SK-N-SH treated with all-trans-retinoic acid at 6 μM for 48 hours (cell line): ENCODE measurements around the gene DNAAF3.
A peak's percentile ranks its signal among the peaks of the same experiment; 100 is the strongest.

Experiments used
- ATAC-seq: fragments of 200-7000 bp; cut with Tn5 transposase; 3 replicates; pipeline ENCODE4 v1.9.1; 2020; ENCODE audit warnings: mild to moderate bottlenecking, moderate library complexity
- ARNTL ChIP-seq: fragments of 450-650 bp; formaldehyde crosslinking; IDR thresholded peaks from 2 replicates; pipeline ENCODE4 v1.5.0; 2020; ENCODE audit warnings: low read depth, mild to moderate bottlenecking, moderate library complexity, borderline replicate concordance
- BACH2 ChIP-seq: fragments of 250-450 bp; sonication (Bioruptor Pico); IDR thresholded peaks from 2 replicates; pipeline ENCODE4 v1.9.0; 2021; ENCODE audit warnings: mild to moderate bottlenecking, borderline replicate concordance
- CSDC2 ChIP-seq: fragments of 250-450 bp; sonication (Bioruptor Pico); IDR thresholded peaks from 2 replicates; pipeline ENCODE4 v1.5.0; 2020; ENCODE audit warnings: mild to moderate bottlenecking, moderate library complexity
- ESRRG ChIP-seq: fragments of 250-450 bp; sonication (Bioruptor Pico); IDR thresholded peaks from 2 replicates; pipeline ENCODE4 v1.6.1; 2021; ENCODE audit warnings: mild to moderate bottlenecking
- GLIS3 ChIP-seq: fragments of 250-450 bp; sonication (Bioruptor Pico); IDR thresholded peaks from 2 replicates; pipeline ENCODE4 v1.5.0; 2020; ENCODE audit warnings: mild to moderate bottlenecking, moderate library complexity
- ISL1 ChIP-seq: fragments of 250-450 bp; sonication (Bioruptor Pico); IDR thresholded peaks from 2 replicates; pipeline ENCODE4 v2.1.2; 2022; ENCODE audit warnings: mild to moderate bottlenecking, moderate library complexity
- RARB ChIP-seq: fragments of 250-450 bp; sonication (Bioruptor Pico); IDR thresholded peaks from 2 replicates; pipeline ENCODE4 v1.8.0; 2021; ENCODE audit warnings: mild to moderate bottlenecking, moderate library complexity
- TCF4 ChIP-seq: fragments of 250-450 bp; sonication (Bioruptor Pico); IDR thresholded peaks from 2 replicates; pipeline ENCODE4 v1.8.0; 2021; ENCODE audit warnings: mild to moderate bottlenecking, moderate library complexity, borderline replicate concordance
- TOX ChIP-seq: fragments of 250-450 bp; sonication (Bioruptor Pico); IDR thresholded peaks from 2 replicates; pipeline ENCODE4 v1.8.0; 2021; ENCODE audit warnings: mild to moderate bottlenecking, moderate library complexity, borderline replicate concordance
- TSHZ2 ChIP-seq: fragments of 250-450 bp; sonication (Bioruptor Pico); IDR thresholded peaks from 2 replicates; pipeline ENCODE4 v1.5.0; 2020; ENCODE audit warnings: mild to moderate bottlenecking, moderate library complexity
- ZC3H10 ChIP-seq: fragments of 250-450 bp; sonication (Bioruptor Pico); IDR thresholded peaks from 2 replicates; pipeline ENCODE4 v1.5.1; 2021; ENCODE audit warnings: mild to moderate bottlenecking, moderate library complexity
- ZFP3 ChIP-seq: fragments of 250-450 bp; sonication (Bioruptor Pico); IDR thresholded peaks from 2 replicates; pipeline ENCODE4 v1.5.0; 2020; ENCODE audit warnings: mild to moderate bottlenecking, moderate library complexity
- ZFP30 ChIP-seq: fragments of 450-650 bp; formaldehyde crosslinking; IDR thresholded peaks from 2 replicates; pipeline ENCODE4 v1.5.0; 2022; ENCODE audit warnings: mild to moderate bottlenecking, moderate library complexity
- ZNF565 ChIP-seq: fragments of 450-650 bp; formaldehyde crosslinking; conservative IDR thresholded peaks from 2 replicates; pipeline ENCODE4 v1.5.0; 2020; ENCODE audit warnings: low read depth, mild to moderate bottlenecking, moderate library complexity
- ZNF70 ChIP-seq: fragments of 450-650 bp; formaldehyde crosslinking; IDR thresholded peaks from 2 replicates; pipeline ENCODE4 v1.5.0; 2020; ENCODE audit warnings: mild to moderate bottlenecking, moderate library complexity
- ZNF8 ChIP-seq: fragments of 450-650 bp; formaldehyde crosslinking; IDR thresholded peaks from 2 replicates; pipeline ENCODE4 v1.5.0; 2020; ENCODE audit warnings: mild to moderate bottlenecking, moderate library complexity
- TF ChIP-seq, protein P1 (sequence below): fragments of 250-450 bp; sonication (Bioruptor Pico); IDR thresholded peaks from 2 replicates; pipeline ENCODE4 v1.8.0; 2021; ENCODE audit warnings: low read depth, mild to moderate bottlenecking, moderate library complexity, borderline replicate concordance
- TF ChIP-seq, protein P2 (sequence below): fragments of 250-450 bp; sonication (Bioruptor Pico); IDR thresholded peaks from 2 replicates; pipeline ENCODE4 v1.5.1; 2021; ENCODE audit warnings: mild to moderate bottlenecking, moderate library complexity
- TF ChIP-seq, protein P3 (sequence below): fragments of 250-450 bp; sonication (Bioruptor Pico); IDR thresholded peaks from 2 replicates; pipeline ENCODE4 v1.8.0; 2020; ENCODE audit warnings: mild to moderate bottlenecking, moderate library complexity, borderline replicate concordance
- TF ChIP-seq, protein P4 (sequence below): fragments of 250-450 bp; sonication (Bioruptor Pico); IDR thresholded peaks from 2 replicates; pipeline ENCODE4 v1.5.1; 2020; ENCODE audit warnings: low read depth, mild to moderate bottlenecking, moderate library complexity

Gene DNAAF3

DNA sequence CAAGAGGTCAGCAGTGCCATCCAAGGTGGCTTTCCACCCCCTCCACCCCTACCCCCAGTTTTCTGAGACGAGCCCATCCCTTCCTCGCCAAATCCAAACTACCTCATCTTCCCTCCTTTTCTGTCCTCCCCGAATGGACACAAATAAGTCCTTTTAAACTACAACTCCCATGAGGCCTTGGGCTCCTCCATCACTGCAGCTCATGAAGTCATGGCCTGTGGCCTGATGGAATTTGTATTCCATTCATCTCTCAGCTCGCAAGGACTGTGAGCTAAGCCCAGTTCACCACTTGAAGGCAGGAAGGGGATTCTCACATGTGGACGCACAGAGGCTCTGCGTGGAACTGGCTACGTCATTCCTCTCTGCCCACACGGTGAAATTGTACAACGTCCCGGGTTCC lies 30.4 kb upstream of the DNAAF3 start:
- TF ChIP-seq RARB (no peak), ZNF70 (CRISPR knock-in tag) (no peak), TCF4 (CRISPR knock-in tag) (no peak), GLIS3 (CRISPR knock-in tag) (no peak), ZC3H10 (CRISPR knock-in tag) (no peak), ZFP30 (CRISPR knock-in tag) (no peak), ZNF565 (CRISPR knock-in tag) (no peak), ARNTL (CRISPR knock-in tag) (no peak), TSHZ2 (CRISPR knock-in tag) (no peak)
- TF ChIP-seq, protein P1, sequence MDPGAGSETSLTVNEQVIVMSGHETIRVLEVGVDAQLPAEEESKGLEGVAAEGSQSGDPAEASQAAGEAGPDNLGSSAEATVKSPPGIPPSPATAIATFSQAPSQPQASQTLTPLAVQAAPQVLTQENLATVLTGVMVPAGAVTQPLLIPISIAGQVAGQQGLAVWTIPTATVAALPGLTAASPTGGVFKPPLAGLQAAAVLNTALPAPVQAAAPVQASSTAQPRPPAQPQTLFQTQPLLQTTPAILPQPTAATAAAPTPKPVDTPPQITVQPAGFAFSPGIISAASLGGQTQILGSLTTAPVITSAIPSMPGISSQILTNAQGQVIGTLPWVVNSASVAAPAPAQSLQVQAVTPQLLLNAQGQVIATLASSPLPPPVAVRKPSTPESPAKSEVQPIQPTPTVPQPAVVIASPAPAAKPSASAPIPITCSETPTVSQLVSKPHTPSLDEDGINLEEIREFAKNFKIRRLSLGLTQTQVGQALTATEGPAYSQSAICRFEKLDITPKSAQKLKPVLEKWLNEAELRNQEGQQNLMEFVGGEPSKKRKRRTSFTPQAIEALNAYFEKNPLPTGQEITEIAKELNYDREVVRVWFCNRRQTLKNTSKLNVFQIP (CRISPR knock-in tag) = no peak
- TF ChIP-seq, protein P2, sequence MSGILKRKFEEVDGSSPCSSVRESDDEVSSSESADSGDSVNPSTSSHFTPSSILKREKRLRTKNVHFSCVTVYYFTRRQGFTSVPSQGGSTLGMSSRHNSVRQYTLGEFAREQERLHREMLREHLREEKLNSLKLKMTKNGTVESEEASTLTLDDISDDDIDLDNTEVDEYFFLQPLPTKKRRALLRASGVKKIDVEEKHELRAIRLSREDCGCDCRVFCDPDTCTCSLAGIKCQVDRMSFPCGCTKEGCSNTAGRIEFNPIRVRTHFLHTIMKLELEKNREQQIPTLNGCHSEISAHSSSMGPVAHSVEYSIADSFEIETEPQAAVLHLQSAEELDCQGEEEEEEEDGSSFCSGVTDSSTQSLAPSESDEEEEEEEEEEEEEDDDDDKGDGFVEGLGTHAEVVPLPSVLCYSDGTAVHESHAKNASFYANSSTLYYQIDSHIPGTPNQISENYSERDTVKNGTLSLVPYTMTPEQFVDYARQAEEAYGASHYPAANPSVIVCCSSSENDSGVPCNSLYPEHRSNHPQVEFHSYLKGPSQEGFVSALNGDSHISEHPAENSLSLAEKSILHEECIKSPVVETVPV (CRISPR knock-in tag) = no peak
- ATAC-seq = peak; percentile 64; the same call in 2 of the 3 replicates

- TF ChIP-seq ZFP3 (CRISPR knock-in tag) (no peak), ZNF8 (no peak), ZFP30 (CRISPR knock-in tag) (no peak), RARB (no peak)
- TF ChIP-seq, protein P2 (CRISPR knock-in tag) = no peak
- no peak for ATAC-seq
These were observed 27.1 kb upstream of the DNAAF3 start for GRCh38 chr19:55193481-55193880.

DNA sequence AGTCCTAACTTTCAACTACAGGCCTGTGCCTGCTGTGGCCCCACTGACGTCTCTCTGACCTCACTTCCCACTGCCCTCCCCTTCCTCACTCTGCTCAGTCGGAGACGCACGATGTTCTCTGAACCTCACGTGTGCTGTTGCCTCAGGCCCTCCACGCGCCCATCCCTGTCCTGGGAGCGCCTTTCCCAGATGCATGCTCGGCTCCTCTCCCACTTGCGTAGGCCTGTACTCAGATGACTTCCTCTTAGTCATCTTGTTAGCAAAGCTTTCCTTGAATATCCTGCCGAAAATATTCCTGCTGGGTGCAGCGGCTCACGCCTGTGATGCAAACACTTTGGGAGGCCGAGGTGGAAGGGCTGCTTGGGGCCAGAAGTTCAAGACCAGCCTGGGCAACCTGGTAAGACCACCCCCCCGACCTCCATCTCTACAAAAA lies 23.0 kb upstream of the DNAAF3 start:
- no peak for TF ChIP-seq BACH2 (CRISPR knock-in tag)
- peak; percentile 57; the same call in 1 of the 2 replicates for TF ChIP-seq ZC3H10 (CRISPR knock-in tag)
- no peak for TF ChIP-seq ZFP30 (CRISPR knock-in tag)
- ATAC-seq = peak; percentile 86

GRCh38 chr19:55188625-55189024 lies 22.2 kb upstream of the DNAAF3 start:
- TF ChIP-seq ZFP3 (CRISPR knock-in tag) (no peak), ISL1 (CRISPR knock-in tag) (no peak), ZNF565 (CRISPR knock-in tag) (no peak), ZNF8 (no peak), GLIS3 (CRISPR knock-in tag) (no peak), ESRRG (CRISPR knock-in tag) (no peak), TOX (CRISPR knock-in tag) (no peak), ARNTL (CRISPR knock-in tag) (no peak), TCF4 (CRISPR knock-in tag) (no peak), CSDC2 (no peak), ZFP30 (CRISPR knock-in tag) (no peak)
- TF ChIP-seq, protein P3, sequence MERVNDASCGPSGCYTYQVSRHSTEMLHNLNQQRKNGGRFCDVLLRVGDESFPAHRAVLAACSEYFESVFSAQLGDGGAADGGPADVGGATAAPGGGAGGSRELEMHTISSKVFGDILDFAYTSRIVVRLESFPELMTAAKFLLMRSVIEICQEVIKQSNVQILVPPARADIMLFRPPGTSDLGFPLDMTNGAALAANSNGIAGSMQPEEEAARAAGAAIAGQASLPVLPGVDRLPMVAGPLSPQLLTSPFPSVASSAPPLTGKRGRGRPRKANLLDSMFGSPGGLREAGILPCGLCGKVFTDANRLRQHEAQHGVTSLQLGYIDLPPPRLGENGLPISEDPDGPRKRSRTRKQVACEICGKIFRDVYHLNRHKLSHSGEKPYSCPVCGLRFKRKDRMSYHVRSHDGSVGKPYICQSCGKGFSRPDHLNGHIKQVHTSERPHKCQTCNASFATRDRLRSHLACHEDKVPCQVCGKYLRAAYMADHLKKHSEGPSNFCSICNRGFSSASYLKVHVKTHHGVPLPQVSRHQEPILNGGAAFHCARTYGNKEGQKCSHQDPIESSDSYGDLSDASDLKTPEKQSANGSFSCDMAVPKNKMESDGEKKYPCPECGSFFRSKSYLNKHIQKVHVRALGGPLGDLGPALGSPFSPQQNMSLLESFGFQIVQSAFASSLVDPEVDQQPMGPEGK = no peak
- TF ChIP-seq, protein P4, sequence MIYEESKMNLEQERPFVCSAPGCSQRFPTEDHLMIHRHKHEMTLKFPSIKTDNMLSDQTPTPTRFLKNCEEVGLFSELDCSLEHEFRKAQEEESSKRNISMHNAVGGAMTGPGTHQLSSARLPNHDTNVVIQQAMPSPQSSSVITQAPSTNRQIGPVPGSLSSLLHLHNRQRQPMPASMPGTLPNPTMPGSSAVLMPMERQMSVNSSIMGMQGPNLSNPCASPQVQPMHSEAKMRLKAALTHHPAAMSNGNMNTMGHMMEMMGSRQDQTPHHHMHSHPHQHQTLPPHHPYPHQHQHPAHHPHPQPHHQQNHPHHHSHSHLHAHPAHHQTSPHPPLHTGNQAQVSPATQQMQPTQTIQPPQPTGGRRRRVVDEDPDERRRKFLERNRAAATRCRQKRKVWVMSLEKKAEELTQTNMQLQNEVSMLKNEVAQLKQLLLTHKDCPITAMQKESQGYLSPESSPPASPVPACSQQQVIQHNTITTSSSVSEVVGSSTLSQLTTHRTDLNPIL (CRISPR knock-in tag) = no peak
- TF ChIP-seq, all 23 proteins: peak for 0
- ATAC-seq = no peak; the same call in 2 of the 3 replicates
